LNCAP (cell line): ENCODE measurements around the gene GREM1.

Experiments
- CTCF ChIP-seq: fragments of 450-650 bp; IDR thresholded peaks from 2 replicates; pipeline ENCODE4 v1.5.1; 2017; ENCODE audit warnings: mild to moderate bottlenecking

Gene GREM1

DNA sequence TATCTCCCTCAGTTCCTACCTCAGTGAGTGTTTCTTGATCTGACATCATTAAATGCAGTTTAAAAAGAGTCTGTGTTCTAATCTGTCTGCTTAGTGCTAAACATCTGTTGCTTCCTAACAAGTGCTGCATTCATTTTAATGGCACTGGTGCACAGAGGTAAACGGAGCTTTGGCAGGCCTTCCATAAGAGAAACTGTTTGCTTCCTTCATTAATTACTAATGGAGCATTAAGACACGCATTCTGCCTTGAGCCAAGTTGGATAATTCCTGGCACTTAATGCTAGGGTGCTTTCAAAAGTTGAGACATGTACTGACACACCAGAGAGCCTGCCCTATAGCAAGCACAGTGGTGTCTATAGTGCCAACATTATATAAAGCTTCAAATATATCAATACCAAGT lies 41.6 kb upstream of the GREM1 start:
- no peak for TF ChIP-seq CTCF

- no peak for TF ChIP-seq CTCF
Observed at GRCh38 chr15:32677238-32677750, 40.5 kb upstream of the GREM1 start.

- no peak for TF ChIP-seq CTCF
Observed at GRCh38 chr15:32679298-32679690, 38.5 kb upstream of the GREM1 start.

- no peak for TF ChIP-seq CTCF
Observed at GRCh38 chr15:32682569-32682968, 35.2 kb upstream of the GREM1 start.

DNA sequence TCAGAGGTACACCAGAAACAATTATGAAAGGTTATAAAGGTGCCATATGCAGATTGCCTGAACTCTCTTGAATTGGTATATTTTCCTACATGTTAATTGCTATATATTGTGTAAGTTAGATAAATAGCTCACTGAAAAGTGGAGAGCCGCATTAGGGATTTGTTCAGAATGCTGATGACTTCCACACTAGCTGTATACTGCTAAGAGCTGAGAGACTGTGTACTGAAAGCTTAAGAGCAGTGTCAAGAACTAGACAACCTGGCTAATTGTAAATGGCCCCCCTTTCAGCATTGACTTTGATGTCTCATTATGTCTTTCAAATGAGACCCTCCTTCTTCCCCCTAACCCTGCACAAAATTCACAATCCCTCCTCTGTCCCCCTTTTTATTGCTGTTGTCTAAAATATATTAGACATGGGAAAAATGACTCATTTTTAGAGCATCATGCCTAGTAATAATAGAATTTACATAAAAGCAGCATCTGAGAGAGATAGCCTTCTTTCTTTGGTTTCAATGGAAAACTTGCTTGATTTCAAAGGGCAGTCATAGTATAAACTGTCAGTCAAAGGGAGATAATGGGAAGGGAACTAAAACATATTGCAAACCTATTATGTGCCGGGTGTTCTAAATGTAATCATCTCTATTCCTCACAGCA lies 34.7 kb upstream of the GREM1 start:
- TF ChIP-seq CTCF, result no peak

- no peak for TF ChIP-seq CTCF
Observed at GRCh38 chr15:32683906-32684584, 33.8 kb upstream of the GREM1 start.

DNA sequence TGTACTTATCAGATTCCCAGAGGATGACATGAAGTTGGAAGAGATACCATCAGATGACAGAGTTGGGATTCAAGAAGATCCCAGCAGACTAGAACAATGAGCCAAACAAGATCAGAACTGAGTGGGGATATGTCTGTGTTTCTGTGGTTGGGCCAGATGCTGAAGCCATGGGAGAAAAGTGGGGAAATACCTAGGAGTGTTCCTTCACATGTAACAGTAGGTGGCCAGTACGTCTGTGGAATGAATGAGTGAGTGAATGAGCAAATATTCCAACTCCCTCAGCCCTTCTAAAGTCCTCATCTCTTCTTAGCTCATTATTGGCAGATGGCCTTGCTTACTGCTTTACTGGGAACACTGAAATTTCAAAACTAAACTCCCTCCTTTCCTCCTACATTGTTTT lies 32.2 kb upstream of the GREM1 start:
- TF ChIP-seq CTCF, result no peak
